K562 treated with DMSO at 1 percent for 48 hours (cell line): ENCODE results near the gene BMERB1. TPM values are rescaled to one million over a fixed set of nuclear protein-coding genes. Genes with fewer than 3 reads are reported as not detected.

Experiments
- total RNA-seq: library from RNA; unstranded; fragments of 300-600 nt; gene quantifications from 2 replicates; pipeline ENCODE4 v1.2.3, GENCODE V29; 2022; ENCODE audit warnings: low replicate concordance; ENCODE audit errors: extremely low read depth

BMERB1 gene
- total RNA-seq = not detected in 2 replicates

GRCh38 chr16:15434425-15435215 is at the start of gene BMERB1:
Gene BMERB1, plus strand, starts transcription at chr16:15434588. Its CDS starts 66 bp downstream, at chr16:15434654.

GRCh38 chr16:15395631-15396508 is 38.5 kb upstream of the BMERB1 start, which contains the start of gene MPV17L:
Gene MPV17L, plus strand, starts transcription at chr16:15395754. Its CDS starts 144 bp downstream, at chr16:15395898.

Other genes starting within 250 kb of the BMERB1 start
- not detected in 2 replicates for gene NPIPA5, start 56.3 kb upstream of the BMERB1 start, total RNA-seq
- not detected in 2 replicates for gene MPV17L, start 38.8 kb upstream of the BMERB1 start, total RNA-seq
- not detected in 2 replicates for gene MARF1, start 208.6 kb downstream of the BMERB1 start, total RNA-seq
- gene NDE1, start 215.7 kb downstream of the BMERB1 start, total RNA-seq = not detected in 2 replicates